Ovary (tissue), 9 donors: ENCODE results near the gene UBE2D3. TPM values are rescaled to one million over a fixed set of nuclear protein-coding genes. Genes with fewer than 3 reads are reported as not detected.

ENCODE experiments used
- DNase-seq, 5 donors: peaks; one replicate each; pipeline ENCODE4 v3.0.0-alpha.2; 2019 to 2020
- H3K27ac ChIP-seq, 2 donors: fragments of 200-600 bp; one replicate each; pipeline versions ENCODE4 v1.5.1 to v1.8.0; 2019 to 2022
- H3K27me3 ChIP-seq: fragments of 200-600 bp; one replicate; pipeline ENCODE4 v1.8.0; 2022
- H3K36me3 ChIP-seq: fragments of 200-600 bp; sonication (generic); one replicate; pipeline ENCODE4 v1.5.1; 2019
- H3K4me1 ChIP-seq: one replicate; pipeline ENCODE4 v1.8.1; 2013; ENCODE audit warnings: mild to moderate bottlenecking, moderate library complexity; ENCODE audit not compliant: insufficient read depth
- H3K4me3 ChIP-seq: fragments of 200-600 bp; sonication (generic); one replicate; pipeline ENCODE4 v1.5.1; 2017
- H3K9me3 ChIP-seq, 2 donors: fragments of 200-600 bp in 1 of 2; sonication (generic) in 1 of 2; one replicate each; pipeline versions ENCODE4 v1.5.1 to v1.8.1; 2013 to 2019; ENCODE audit warnings: mild to moderate bottlenecking in 1 of 2, moderate library complexity in 1 of 2
- EP300 ChIP-seq: sonication (generic); formaldehyde crosslinking; IDR thresholded peaks from one replicate; pipeline ENCODE4 v1.6.1; 2017; ENCODE audit warnings: antibody characterized with exemption
- POLR2A ChIP-seq: fragments of 450-650 bp; IDR thresholded peaks from one replicate; pipeline ENCODE4 v1.6.1; 2017; ENCODE audit warnings: antibody characterized with exemption, mild to moderate bottlenecking, moderate library complexity
- WGBS, 3 donors: extraction: QIAGEN DNeasy Blood & Tissue Kit in 1 of 3; methylation state at CpG; one replicate each; pipeline versions ENCODE4 v1.1.5 to v1.1.7; 2013 to 2017; 5-methylcytosine and 5-hydroxymethylcytosine counted together
- intact Hi-C, 4 donors: fragments of 100-400 bp; cut with DNase I; formaldehyde crosslinking; loops; one replicate each; pipeline versions ENCODE4 v1.11.0 to v1.15.1; 2022 to 2023
- polyA plus RNA-seq, 2 donors: library from polyadenylated mRNA; stranded (reverse); fragments of 200-250 nt in 1 of 2; fragments of 350-450 nt in 1 of 2; fragmentation: Illumina TruSeq in 1 of 2; extraction: RNeasy Lipid Tissue Mini Kit (QIAGEN cat#74804) in 1 of 2; gene quantifications; one replicate each; pipeline ENCODE4 v1.2.3, GENCODE V29; 2013 to 2014
- total RNA-seq, 7 donors: library from RNA; depleted of rRNA in 2 of 7; stranded (reverse); fragments of >200 nt in 2 of 7; fragmentation: NEBNext Ultra II Directional in 3 of 7; extraction: Animal tissue kit (Norgen Biotek cat#: 25700) in 3 of 7; gene quantifications; one replicate each; pipeline versions ENCODE4 v1.1.0 to v1.2.4, GENCODE V29; 2016 to 2023
- TF ChIP-seq, protein P1 (sequence below), 3 donors: fragments of 450-650 bp in 2 of 3; fragments of 200-600 bp in 1 of 3; IDR thresholded peaks; one replicate each; pipeline versions ENCODE4 v1.5.1 to v1.8.0; 2016 to 2022; ENCODE audit warnings: antibody characterized with exemption in 3 of 3, mild to moderate bottlenecking in 1 of 3
- donor health status: DM: no; HTN: no; CAD: no; lungs with moderate emphysema.
- donor health status: DM: no; HTN: no; CAD: no.
- donor health status: Bipolar disorder and iron deficiency.
- donor health status: DM: yes; HTN: yes; CAD: no.
- donor health status: DM: no; HTN: no; CAD: no.
- donor health status: DM: yes; HTN: yes; CAD: no.

The UBE2D3 gene
- total and polyA plus RNA-seq, 9 donors: 163 to 347 (median 258) TPM

DNA sequence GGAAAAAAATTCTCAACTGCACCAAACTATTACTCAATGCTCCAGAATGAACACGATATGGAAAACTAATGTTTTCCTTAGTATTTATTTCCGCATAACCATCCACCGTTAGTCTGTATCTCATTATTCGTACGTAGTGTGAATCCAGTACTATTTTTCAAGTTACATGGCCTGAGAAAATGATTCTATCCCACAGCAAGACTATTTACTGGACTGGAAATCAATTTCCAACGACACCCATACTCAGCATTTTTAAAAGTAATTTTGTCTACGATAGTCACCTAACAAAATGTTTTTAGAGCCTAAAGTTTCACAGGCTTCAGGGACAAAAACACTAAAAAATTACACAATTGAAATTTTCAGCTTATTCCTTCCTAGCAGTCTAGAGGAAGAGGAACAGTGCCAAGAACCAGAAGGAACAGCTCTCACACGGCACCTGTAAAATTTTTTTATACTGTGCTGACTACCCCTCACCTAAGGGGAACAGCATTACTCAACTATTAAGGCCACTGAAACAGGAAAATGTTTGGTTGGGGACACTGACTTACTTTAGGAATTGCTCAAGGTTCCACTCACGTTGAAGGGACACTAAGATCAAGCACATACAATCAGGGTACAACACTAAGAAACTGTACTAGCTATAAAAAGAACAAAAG lies 9.6 kb downstream of the UBE2D3 start:
- no peaks in the 10 kb centered on the region for H3K27me3 ChIP-seq
- WGBS, 3 donors: 51 to 61% (median 58%) methylated on average over 9 of the region's 9 CpGs
- peaks cover 9% of the 10 kb centered on the region for H3K4me1 ChIP-seq
- H3K36me3 ChIP-seq: no peaks in the 10 kb centered on the region
- peak overlapping the region; percentile 14 for H3K4me3 ChIP-seq
- no peaks in the 10 kb centered on the region for H3K9me3 ChIP-seq
- no peak for DNase-seq
- intact Hi-C loops: loop anchor here in 1 of 4 donors (10.0 kb wide), 1 partner anchor 53 kb away; the partner anchor contains the start of gene MANBA
- no peak overlapping the region for H3K27ac ChIP-seq
- TF ChIP-seq POLR2A: no peak
- TF ChIP-seq, protein P1, sequence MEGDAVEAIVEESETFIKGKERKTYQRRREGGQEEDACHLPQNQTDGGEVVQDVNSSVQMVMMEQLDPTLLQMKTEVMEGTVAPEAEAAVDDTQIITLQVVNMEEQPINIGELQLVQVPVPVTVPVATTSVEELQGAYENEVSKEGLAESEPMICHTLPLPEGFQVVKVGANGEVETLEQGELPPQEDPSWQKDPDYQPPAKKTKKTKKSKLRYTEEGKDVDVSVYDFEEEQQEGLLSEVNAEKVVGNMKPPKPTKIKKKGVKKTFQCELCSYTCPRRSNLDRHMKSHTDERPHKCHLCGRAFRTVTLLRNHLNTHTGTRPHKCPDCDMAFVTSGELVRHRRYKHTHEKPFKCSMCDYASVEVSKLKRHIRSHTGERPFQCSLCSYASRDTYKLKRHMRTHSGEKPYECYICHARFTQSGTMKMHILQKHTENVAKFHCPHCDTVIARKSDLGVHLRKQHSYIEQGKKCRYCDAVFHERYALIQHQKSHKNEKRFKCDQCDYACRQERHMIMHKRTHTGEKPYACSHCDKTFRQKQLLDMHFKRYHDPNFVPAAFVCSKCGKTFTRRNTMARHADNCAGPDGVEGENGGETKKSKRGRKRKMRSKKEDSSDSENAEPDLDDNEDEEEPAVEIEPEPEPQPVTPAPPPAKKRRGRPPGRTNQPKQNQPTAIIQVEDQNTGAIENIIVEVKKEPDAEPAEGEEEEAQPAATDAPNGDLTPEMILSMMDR (IDR thresholded peaks at IDR 0.05): no peak
- no peak for TF ChIP-seq EP300

DNA sequence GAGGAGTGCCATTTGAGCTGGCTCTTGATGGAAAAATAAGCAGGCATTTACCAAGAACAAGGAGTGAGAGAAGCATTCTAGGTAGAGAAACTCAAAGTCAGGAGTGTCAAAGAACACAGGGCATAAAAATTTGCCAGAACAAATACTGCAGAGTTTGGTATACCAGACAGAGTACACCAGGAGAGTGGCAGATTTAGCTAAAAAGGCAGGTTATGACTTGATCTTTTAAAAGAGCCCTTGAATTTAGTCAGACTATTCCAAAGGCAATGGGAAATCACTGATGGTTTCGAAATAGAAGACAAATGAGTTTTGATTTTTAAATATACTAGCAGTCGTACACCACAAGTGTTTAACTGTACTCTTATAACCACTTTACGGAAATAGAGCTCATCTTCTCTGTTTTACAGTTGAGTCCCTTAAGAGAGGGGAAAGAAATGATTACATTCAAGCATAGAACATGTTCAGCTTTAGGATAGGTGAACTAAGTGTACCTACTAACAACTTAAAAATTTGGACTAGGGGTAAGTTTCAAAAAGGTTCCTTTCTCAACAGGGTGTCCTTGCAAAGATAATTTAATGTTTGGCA lies 10.2 kb downstream of the UBE2D3 start:
- H3K4me1 ChIP-seq: peaks cover 9% of the 10 kb centered on the region
- no peaks in the 10 kb centered on the region for H3K36me3 ChIP-seq
- no peaks in the 10 kb centered on the region for H3K27me3 ChIP-seq
- WGBS, 3 donors: 71 to 80% (median 78%) methylated on average over 3 of the region's 3 CpGs
- no peak overlapping the region for H3K4me3 ChIP-seq
- H3K9me3 ChIP-seq: no peaks in the 10 kb centered on the region
- DNase-seq: no peak
- H3K27ac ChIP-seq: no peak overlapping the region
- no peak for TF ChIP-seq EP300
- TF ChIP-seq POLR2A: no peak
- TF ChIP-seq, protein P1 (IDR thresholded peaks at IDR 0.05): no peak
- intact Hi-C loops: loop anchor here in 1 of 4 donors (10.0 kb wide), 1 partner anchor 52 kb away; the partner anchor contains the start of gene MANBA

DNA sequence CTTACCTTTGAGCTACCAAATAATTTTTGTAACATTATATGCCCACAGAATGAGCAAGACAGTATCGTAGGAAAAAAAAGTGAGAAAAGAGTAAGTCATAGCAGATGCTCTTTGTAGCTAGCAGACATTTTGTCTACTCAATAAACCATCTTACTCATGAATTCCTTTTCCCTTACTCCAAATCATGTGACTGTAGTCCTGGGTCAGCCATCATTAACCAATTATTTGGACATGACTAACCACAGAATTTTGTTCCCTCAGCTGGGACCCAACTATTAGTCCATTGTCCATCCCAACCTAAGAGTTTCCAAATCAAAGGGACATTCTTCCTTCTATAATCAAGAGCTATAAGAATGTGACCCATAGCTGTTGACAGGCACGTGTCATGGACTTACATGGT lies 11.4 kb downstream of the UBE2D3 start:
- Histone ChIP-seq H3K4me3 (no peak overlapping the region), H3K27me3 (no peaks in the 10 kb centered on the region), H3K9me3 (no peaks in the 10 kb centered on the region), H3K36me3 (no peaks in the 10 kb centered on the region), H3K4me1 (peaks cover 12% of the 10 kb centered on the region), H3K27ac (no peak overlapping the region)
- intact Hi-C loops: loop anchor here in 1 of 4 donors (10.0 kb wide), 1 partner anchor 51 kb away; the partner anchor contains the start of gene MANBA
- WGBS, 3 donors: 77 to 81% (median 80%) methylated on average over 2 of the region's 2 CpGs
- TF ChIP-seq POLR2A (no peak), EP300 (no peak)
- TF ChIP-seq, protein P1 (IDR thresholded peaks at IDR 0.05): no peak
- DNase-seq: no peak

DNA sequence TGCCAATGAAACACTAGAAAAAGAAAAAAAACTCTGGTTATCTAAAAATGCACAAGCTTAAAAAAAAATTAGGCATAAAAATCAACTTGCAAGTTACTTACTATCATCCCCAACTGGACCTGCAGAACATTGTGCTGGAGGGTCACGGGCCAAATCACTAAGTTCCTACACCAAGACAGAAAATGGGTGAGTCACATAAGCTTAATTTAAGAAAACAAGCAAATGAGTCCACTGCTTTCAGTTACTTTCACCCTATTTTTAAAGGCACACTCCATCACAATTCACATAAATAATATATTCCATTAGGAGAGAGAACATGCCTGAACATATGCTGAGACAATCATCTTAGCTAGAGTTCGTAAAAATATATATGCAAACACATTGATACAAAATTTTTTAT lies 17.7 kb downstream of the UBE2D3 start:
- Histone ChIP-seq H3K27me3 (no peaks in the 10 kb centered on the region), H3K27ac (no peak overlapping the region), H3K4me1 (peaks cover 10% of the 10 kb centered on the region), H3K9me3 (no peaks in the 10 kb centered on the region), H3K36me3 (no peaks in the 10 kb centered on the region), H3K4me3 (no peak overlapping the region)
- TF ChIP-seq, protein P1 (IDR thresholded peaks at IDR 0.05): no peak
- TF ChIP-seq EP300: no peak
- no peak for TF ChIP-seq POLR2A
- DNase-seq: no peak
- intact Hi-C loops: loop anchor here in 1 of 4 donors (10.0 kb wide), 1 partner anchor 45 kb away; the partner anchor contains the start of gene MANBA
- WGBS, 3 donors: 82 to 91% (median 86%) methylated on average over 2 of the region's 2 CpGs
